ENCODE data around the gene KCNQ1OT1. TPM values are rescaled to one million over a fixed set of nuclear protein-coding genes. Genes with fewer than 3 reads are reported as not detected.

Gene KCNQ1OT1
- total RNA-seq, 2 donors from 2014 or later = 0.77 to 1.5 TPM

DNA sequence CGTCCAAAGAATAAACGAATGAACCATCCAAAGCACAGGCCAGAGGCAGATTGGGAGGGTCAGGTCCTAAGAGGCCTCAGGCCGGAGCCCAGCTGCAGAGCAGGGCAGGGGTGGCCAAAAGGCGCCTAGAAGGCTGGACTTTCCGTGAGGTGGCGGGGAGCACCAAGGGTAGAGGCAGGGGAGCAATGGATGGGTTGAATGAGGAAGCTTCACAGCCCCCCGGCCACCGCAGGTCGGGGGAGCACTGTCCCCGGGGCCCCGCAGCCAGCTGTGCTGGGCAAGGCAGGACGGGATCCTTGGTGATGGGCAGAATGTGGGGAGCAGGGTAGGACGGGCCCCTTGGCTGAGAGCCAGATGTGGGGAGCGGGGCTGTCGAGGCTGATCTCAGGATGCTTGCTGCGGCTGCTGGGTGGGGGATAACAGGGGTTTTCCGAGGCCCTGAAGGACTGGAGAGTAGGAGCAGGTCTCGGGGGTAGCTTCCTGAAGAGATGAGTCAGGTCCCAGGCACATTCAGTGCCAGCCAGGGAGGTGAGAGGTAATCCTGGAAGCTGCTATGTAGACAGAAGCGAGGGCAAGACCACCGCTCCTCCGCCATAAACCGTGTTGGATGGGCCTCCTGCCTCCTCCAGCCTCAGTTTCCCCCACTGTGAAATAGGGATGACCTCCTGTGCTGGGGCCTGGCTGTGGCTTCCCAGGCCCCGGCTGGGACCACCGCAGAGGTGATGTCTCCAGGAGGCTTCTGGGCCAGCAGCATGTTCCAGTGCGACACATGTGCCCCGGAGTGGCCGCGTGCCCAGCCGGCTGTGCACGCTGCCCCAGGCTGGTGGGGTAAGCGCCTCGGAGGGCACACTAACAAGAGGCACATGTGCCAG, 34.6 kb upstream of the KCNQ1OT1 start:
- TF ChIP-seq, protein P1, sequence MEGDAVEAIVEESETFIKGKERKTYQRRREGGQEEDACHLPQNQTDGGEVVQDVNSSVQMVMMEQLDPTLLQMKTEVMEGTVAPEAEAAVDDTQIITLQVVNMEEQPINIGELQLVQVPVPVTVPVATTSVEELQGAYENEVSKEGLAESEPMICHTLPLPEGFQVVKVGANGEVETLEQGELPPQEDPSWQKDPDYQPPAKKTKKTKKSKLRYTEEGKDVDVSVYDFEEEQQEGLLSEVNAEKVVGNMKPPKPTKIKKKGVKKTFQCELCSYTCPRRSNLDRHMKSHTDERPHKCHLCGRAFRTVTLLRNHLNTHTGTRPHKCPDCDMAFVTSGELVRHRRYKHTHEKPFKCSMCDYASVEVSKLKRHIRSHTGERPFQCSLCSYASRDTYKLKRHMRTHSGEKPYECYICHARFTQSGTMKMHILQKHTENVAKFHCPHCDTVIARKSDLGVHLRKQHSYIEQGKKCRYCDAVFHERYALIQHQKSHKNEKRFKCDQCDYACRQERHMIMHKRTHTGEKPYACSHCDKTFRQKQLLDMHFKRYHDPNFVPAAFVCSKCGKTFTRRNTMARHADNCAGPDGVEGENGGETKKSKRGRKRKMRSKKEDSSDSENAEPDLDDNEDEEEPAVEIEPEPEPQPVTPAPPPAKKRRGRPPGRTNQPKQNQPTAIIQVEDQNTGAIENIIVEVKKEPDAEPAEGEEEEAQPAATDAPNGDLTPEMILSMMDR (IDR thresholded peaks at IDR 0.05) = no peak
- no peak overlapping the region for H3K4me3 ChIP-seq
- no peaks in the 10 kb centered on the region for H3K36me3 ChIP-seq
- H3K27ac ChIP-seq = no peak overlapping the region
- no peaks in the 10 kb centered on the region for H3K27me3 ChIP-seq
- DNase-seq = no peak
- intact Hi-C loops (cut with DNase I) = no loop called here
- peaks cover 18% of the 10 kb centered on the region for H3K4me1 ChIP-seq
- no peak overlapping the region for H3K9ac ChIP-seq (ENCODE audit: low read depth in 2 of 2, low read length in 2 of 2)
- H3K9me3 ChIP-seq = no peaks in the 10 kb centered on the region

DNA sequence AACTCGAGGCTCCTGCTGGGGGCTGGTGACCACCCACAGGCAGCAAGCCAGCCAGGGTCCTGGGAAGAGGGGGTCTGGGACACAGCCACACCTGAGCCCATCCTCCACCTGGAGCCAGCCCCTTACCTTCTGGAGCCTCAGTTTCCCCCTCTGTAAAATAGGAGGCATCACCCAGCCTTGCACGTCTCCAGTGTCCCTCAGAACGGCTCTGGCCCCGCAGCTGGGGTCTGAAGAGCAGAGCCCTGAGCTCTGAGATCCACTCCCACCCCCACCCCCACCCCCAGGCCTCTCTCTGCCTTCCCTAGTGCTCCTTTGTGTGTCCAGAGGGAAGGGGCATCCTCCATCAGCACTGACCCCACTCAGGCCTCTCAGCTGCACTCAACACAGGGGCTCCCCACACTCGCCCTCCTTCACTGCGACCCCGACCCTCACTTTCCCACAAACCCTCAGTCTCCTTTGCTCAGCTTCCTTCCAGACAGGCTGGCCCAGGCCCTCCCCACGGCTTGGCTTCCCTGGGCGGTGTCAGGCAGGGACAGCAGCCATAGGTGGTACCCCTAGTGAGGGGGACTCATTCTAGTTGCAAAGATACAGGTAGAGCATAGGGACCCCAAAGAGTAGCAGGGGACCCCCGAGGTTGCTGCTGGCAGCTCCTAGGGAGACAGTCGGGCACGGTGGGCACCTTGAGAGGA, 33.3 kb upstream of the KCNQ1OT1 start:
- H3K4me1 ChIP-seq = peaks cover 14% of the 10 kb centered on the region
- no peak overlapping the region for H3K4me3 ChIP-seq
- no peaks in the 10 kb centered on the region for H3K9me3 ChIP-seq
- DNase-seq = no peak
- TF ChIP-seq, protein P1 (IDR thresholded peaks at IDR 0.05) = no peak
- no peaks in the 10 kb centered on the region for H3K27me3 ChIP-seq
- H3K36me3 ChIP-seq = no peaks in the 10 kb centered on the region
- no peak overlapping the region for H3K27ac ChIP-seq
- no peak overlapping the region for H3K9ac ChIP-seq (ENCODE audit: low read depth in 2 of 2, low read length in 2 of 2)
- intact Hi-C loops (cut with DNase I) = no loop called here

DNA sequence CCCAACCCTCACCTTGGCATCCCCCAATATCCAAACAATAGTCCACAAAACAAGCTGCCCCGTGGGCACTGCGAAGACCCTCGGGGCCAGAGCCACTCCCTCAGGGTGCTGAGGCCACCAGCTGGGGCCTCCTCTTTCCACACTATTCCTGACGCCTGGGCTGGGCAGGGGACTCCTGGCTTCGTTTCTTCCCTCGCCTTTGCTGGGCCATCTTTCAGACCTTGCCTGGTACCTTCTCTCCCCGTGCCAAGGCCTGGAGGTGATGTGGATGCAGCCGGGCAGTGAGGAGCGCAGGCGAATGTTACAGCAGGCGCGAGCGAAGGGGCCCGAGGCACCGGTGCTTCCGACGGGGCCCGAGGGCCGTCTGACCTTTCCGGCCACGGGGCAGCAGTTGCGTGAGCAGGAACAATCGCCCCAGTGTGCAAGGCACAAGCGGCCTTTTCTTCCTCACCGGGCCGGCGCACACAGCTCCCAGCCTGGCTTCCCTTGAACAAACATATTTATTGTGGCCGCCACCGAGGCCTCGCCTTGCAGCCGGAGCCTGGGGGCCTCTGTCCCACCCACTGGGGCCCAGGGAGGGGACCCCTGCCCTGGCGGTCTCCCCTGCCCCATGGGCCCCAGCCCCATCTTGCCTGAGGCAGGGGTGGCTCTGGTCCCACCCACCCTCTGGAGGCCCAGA, 32.6 kb upstream of the KCNQ1OT1 start:
- H3K9me3 ChIP-seq = no peaks in the 10 kb centered on the region
- DNase-seq = no peak
- no peak overlapping the region for H3K9ac ChIP-seq (ENCODE audit: low read depth in 2 of 2, low read length in 2 of 2)
- H3K27me3 ChIP-seq = no peaks in the 10 kb centered on the region
- TF ChIP-seq, protein P1 (IDR thresholded peaks at IDR 0.05) = no peak
- intact Hi-C loops (cut with DNase I) = no loop called here
- H3K36me3 ChIP-seq = no peaks in the 10 kb centered on the region
- no peak overlapping the region for H3K4me3 ChIP-seq
- H3K27ac ChIP-seq = no peak overlapping the region
- peaks cover 8% of the 10 kb centered on the region for H3K4me1 ChIP-seq

DNA sequence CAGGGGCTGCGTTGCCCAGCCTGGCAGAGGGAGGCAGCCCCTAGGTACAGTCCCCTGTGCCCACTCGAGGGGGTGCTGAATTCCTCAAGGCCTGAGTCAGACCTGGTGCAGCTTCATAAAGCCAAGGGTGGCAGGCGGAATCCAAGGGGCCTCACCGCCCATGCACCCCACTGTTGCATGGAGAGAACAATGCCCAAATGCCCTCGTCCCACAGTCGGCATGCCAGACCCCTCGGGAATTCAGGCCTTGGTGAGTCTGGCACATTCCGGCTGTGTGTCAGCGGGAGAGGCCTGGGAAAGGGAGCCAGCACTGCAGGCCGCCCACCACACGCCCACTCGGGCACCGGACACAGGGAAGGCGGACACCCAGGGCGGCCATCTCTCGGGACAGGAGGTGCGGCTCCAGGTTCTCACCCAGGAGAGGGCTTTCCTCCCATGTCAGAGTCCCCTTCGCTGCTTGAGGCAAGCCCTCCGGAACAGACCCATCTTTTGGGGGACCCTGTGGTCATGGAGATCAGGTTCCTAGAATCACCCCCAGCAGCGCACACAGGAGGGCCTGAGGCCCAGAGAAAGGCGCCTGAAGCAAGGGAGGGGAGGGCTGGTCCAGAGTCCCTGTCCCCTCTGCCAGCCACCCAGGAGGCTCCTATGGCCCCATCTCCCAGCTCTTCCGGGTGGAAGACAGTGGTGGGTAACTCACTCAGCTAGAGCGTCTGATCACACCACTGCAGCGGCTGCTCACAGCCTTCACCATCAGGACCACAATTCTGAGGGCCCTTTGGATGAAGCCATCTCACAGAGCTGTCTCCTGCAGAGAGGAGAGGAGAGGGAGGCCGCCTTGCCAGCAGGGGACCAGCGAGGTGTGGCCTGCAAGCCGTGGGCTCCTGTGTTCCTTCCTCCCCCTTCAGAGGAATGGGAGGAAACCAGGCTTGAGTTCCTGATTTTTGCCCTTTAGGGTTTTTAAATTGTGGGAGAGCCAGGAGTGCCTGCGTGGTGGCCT, 31.6 kb upstream of the KCNQ1OT1 start:
- Histone ChIP-seq H3K9ac (ENCODE audit: low read depth in 2 of 2, low read length in 2 of 2) (no peak overlapping the region), H3K36me3 (no peaks in the 10 kb centered on the region), H3K4me1 (no peaks in the 10 kb centered on the region), H3K9me3 (no peaks in the 10 kb centered on the region), H3K27me3 (no peaks in the 10 kb centered on the region), H3K4me3 (no peak overlapping the region), H3K27ac (no peak overlapping the region)
- TF ChIP-seq, protein P1 (IDR thresholded peaks at IDR 0.05) = no peak
- intact Hi-C loops (cut with DNase I) = no loop called here
- no peak for DNase-seq

All from colonic mucosa (tissue), 4 donors.